GM23248 (cell line): ENCODE results near the gene BLMH.

Experiments
- EZH2 ChIP-seq: fragments of 200-600 bp; sonication (generic); IDR thresholded peaks from 2 replicates; pipeline ENCODE4 v1.6.1; 2018; ENCODE audit warnings: antibody characterized with exemption, mild to moderate bottlenecking; ENCODE audit not compliant: insufficient read depth, poor library complexity, severe bottlenecking
- EZH2phosphoT487 ChIP-seq: fragments of 200-600 bp; sonication (generic); IDR thresholded peaks from 2 replicates; pipeline ENCODE4 v1.6.1; 2018; ENCODE audit warnings: antibody characterized with exemption, moderate library complexity, mild to moderate bottlenecking, low read depth; ENCODE audit not compliant: insufficient read depth

DNA sequence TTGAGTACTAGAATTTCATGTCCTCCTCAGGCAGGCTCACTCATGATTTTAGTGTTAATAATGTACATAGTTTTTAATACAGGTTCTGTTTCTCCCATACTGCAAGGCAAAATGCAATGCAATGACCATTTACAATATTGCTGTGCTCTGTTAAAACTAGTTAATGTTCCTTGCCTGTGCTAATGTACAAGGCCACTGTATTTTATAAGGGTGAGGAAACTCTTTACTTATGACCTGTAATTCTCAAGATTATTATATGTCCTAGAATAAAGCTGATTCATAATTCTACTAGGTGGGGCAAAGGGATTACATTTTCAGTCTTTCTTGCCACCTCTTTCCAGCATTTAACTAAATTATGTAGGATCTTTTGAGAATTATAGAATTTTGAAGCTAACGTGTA, 22.7 kb upstream of the BLMH start:
- no peak for TF ChIP-seq EZH2
- TF ChIP-seq EZH2phosphoT487: no peak
